ENCODE data around the gene ARHGEF3.

The ARHGEF3 gene

DNA sequence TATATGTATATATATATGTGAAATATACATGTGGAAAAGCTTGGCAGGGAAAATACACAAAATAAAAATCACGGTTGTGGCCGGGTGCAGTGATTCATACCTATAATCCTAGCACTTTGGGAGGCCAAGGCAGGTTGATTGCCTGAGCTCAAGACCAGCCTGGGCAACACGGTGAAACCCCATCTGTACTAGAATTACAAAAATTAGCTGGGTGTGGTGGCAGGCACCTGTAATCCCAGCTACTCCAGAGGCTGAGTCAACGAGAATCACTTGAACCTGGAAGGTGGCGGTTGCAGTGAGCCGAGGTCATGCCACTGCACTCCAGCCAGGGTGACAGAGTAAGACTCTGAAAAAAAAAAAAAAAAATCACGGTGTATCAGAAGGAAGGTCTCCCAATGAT, 20.8 kb upstream of the ARHGEF3 start:
- TF ChIP-seq, protein P1, sequence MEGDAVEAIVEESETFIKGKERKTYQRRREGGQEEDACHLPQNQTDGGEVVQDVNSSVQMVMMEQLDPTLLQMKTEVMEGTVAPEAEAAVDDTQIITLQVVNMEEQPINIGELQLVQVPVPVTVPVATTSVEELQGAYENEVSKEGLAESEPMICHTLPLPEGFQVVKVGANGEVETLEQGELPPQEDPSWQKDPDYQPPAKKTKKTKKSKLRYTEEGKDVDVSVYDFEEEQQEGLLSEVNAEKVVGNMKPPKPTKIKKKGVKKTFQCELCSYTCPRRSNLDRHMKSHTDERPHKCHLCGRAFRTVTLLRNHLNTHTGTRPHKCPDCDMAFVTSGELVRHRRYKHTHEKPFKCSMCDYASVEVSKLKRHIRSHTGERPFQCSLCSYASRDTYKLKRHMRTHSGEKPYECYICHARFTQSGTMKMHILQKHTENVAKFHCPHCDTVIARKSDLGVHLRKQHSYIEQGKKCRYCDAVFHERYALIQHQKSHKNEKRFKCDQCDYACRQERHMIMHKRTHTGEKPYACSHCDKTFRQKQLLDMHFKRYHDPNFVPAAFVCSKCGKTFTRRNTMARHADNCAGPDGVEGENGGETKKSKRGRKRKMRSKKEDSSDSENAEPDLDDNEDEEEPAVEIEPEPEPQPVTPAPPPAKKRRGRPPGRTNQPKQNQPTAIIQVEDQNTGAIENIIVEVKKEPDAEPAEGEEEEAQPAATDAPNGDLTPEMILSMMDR (IDR thresholded peaks at IDR 0.05; ENCODE audit: borderline replicate concordance, insufficient read depth, low read depth, low read length), result no peak

DNA sequence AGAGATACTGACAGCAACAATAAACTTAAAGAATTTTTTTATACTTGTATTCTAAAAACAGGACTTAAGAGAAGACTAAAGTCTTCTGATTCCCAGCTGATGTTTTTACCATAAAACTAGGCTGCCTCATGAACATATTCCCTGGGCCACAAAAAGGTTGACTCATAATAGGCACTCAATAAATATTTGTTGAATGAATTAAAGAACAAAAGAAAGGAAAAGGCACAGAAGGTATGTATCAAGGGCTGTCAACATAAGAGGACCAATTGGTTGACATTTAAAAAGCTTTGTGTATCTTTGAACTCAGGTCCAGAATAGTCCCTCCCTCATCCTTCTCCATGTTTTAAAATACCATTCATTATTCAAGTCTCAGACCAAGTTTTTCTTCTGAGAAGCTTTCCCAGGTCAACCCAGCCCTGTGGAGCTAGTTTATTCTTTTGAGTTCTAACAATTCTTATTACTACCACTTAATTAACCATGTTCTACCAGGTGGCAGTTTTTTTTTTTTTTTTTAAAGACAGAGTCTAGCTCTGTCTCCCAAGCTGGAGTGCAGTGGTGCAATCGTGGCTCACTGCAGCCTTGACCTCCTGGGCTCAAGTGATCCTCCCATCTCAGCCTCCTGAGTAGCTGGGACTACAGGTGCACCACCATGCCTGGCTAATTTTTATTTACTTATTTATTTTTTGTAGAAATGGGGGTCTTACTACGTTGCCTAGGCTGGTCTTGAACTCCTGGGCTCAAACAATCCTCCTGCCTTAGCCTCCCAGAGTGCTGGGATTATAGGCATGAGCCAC, 17.5 kb upstream of the ARHGEF3 start:
- TF ChIP-seq, protein P1 (IDR thresholded peaks at IDR 0.05; ENCODE audit: borderline replicate concordance, insufficient read depth, low read depth, low read length), result no peak
- H3K4me3 ChIP-seq (ENCODE audit: low read depth, low read length), result no peak overlapping the region

More for the DNA sequence above, 20.8 kb upstream of the ARHGEF3 start:
- no peak overlapping the region for H3K4me3 ChIP-seq (ENCODE audit: low read depth, low read length)

DNA sequence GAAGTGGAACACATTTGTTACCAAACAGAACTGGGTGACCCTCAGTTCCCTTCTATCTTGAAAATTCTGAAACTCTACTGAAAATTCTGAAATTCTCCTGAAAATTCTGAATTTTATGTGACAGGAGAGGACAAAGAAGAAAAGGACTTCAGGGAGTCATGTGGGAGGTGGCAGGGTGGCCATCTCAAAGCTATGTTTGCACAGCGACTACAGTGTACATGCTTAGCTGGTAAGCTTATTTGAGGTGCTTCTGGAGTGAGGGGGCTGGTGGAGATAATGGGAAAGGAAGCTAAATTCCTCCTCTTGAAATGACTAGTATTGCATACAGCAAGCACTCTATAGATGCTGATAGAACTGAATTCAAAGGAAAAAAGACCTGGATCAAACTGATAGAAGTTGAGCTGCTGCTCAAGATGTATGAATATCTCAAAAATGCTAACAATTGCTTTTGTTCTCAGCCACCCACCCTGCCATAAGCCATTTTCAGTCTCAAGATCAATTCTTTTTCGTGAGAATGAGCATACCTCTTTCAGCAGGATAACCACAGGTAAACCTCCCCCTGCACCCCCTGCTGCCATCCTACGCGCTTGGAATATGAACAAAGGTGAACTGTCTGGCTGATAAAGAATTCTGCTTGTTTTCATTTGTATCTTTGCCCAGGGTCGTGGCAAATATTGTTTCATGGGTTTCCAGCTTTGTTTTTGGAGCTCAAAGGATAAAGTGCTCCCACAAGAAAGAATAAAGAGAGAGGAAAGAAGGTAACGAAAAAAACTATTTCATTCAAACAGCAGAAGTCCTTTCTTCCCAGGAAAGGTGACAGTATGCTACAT, 16.6 kb upstream of the ARHGEF3 start:
- no peak overlapping the region for H3K4me3 ChIP-seq (ENCODE audit: low read depth, low read length)

DNA sequence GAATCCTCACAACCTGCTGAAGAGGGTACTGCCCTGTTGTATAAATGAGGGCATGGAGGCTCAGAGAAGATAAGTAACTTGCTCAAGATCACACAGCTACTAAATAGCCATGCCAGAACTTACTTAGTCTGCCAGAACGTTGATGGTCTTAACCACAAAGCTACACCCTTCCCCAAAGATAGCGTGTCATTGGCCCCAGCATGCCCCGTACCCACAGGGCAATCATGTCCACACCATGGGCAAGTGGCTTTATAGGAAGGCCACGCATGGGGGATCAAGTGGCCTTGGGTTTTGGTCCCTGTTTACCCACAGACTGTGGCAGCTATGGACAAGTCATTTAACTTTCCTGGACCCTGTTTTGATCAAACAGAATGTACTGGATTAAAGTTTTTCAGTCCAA, 15.9 kb upstream of the ARHGEF3 start:
- TF ChIP-seq, protein P1 (IDR thresholded peaks at IDR 0.05; ENCODE audit: borderline replicate concordance, insufficient read depth, low read depth, low read length), result no peak
- no peak overlapping the region for H3K4me3 ChIP-seq (ENCODE audit: low read depth, low read length)

More for the DNA sequence above, 16.6 kb upstream of the ARHGEF3 start:
- TF ChIP-seq, protein P1 (IDR thresholded peaks at IDR 0.05; ENCODE audit: borderline replicate concordance, insufficient read depth, low read depth, low read length), result no peak

DNA sequence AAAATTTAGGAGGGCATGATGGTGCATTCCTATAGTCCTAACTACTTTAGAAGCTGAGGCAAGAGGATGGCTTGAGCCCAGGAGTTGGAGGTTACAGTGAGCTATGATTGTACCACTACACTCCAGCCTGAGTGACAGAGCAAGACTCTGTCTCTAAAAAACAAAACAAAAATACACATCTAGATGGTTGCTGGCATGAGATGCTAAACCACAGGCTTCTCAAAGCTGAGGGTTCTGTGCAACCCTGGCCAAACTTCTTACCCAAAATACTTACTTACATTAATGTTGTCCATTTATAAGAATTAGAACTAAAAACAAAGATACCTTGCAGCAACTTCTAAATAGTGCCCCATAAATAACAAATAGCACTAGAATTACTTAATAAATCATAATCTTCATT, 14.3 kb upstream of the ARHGEF3 start:
- H3K4me3 ChIP-seq (ENCODE audit: low read depth, low read length), result no peak overlapping the region
- TF ChIP-seq, protein P1 (IDR thresholded peaks at IDR 0.05; ENCODE audit: borderline replicate concordance, insufficient read depth, low read depth, low read length), result no peak

DNA sequence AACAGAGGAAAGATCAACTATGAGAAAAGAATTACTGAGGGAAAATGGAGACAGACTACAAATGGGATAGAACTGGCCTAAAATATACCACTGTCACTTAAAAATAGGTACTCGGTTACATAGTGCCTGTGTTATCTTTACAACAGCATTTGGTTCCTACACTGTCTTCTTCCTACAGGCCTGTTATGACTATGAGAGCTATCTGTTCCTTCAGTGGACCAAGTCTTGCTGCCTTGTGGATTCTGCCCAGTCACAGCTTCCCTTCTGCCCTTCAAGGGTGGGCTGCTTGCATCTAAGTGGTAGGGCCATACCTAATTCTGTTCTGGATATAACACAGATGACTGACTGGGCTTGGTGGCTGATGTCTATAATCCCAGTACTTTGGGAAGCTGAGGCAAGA, 13.8 kb upstream of the ARHGEF3 start:
- TF ChIP-seq, protein P1 (IDR thresholded peaks at IDR 0.05; ENCODE audit: borderline replicate concordance, insufficient read depth, low read depth, low read length), result no peak
- no peak overlapping the region for H3K4me3 ChIP-seq (ENCODE audit: low read depth, low read length)

All from GM12875 (cell line).